ENCODE data around the gene KSR2.

- TF ChIP-seq POLR2A (IDR thresholded peaks at IDR 0.05; ENCODE audit: low read depth, low read length) (no peak), EZH2 (IDR thresholded peaks at IDR 0.05; ENCODE audit: borderline replicate concordance, low read depth, low read length, severe bottlenecking) (no peak), MAX (IDR thresholded peaks at IDR 0.05; ENCODE audit: insufficient read depth, insufficient read length) (no peak), CTCF (IDR thresholded peaks at IDR 0.05; ENCODE audit: extremely low read depth in 1 of 2, insufficient read depth in 1 of 2, low read depth in 1 of 2, low read length in 2 of 2) (no peak)
These were observed 551.8 kb downstream of the KSR2 start for GRCh38 chr12:117417004-117417403.

All from endothelial cell of umbilical vein (primary cell).